ENCODE results near the gene HNRNPK. TPM values are rescaled to one million over a fixed set of nuclear protein-coding genes. Genes with fewer than 3 reads are reported as not detected.

The HNRNPK gene
- total RNA-seq, 4 donors from 2014 or later, result 315 to 498 (median 411) TPM

DNA sequence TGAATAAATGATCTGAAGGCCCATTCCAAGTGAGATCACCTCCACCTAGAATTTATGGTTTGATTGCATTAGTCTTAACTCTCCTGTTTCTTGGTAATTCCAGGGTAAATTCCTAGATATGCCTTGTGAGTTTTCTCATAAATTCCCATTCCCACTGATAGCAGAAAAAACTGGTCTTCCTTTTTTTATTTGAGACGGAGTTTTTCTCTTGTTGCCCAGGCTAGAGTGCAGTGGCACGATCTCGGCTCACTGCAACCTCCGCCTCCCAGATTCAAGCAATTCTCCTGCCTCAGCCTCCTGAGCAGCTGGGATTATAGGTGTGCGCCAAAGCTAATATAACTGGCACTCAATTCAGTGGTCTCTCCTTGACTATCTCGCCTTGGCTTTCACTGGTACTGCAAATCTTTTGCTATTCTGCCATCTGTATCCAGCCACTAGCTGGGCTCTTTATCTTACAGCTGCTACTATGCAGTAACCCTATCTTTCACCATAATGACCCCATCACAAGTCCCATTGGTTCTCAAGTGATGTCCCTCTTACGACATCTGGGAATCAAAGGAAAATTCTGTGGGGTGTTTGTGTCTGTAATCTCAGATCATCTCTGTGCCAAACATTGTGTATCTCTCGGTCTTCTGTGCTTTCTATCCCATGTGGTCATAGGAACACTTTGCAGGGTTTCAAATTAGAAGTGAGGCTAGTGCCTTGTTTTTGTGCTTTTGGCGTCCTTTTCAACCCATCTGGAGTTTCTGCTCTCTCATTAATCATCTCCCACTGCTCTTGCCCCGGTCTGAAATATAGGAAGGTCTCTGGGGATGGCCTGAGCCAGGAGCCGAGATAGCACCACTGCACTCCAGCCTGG is 14.4 kb downstream of the HNRNPK start:
- TF ChIP-seq CTCF (IDR thresholded peaks at IDR 0.05; ENCODE audit: low read depth), result no peak

- TF ChIP-seq CTCF (IDR thresholded peaks at IDR 0.05; ENCODE audit: low read depth), result no peak
These were observed 15.1 kb downstream of the HNRNPK start for GRCh38 chr9:83964973-83965349.

GRCh38 chr9:83962165-83962564 is 17.9 kb downstream of the HNRNPK start:
- no peak for TF ChIP-seq CTCF (IDR thresholded peaks at IDR 0.05; ENCODE audit: low read depth)

- TF ChIP-seq CTCF (IDR thresholded peaks at IDR 0.05; ENCODE audit: low read depth), result no peak
These were observed 19.0 kb downstream of the HNRNPK start for GRCh38 chr9:83960991-83961390.

DNA sequence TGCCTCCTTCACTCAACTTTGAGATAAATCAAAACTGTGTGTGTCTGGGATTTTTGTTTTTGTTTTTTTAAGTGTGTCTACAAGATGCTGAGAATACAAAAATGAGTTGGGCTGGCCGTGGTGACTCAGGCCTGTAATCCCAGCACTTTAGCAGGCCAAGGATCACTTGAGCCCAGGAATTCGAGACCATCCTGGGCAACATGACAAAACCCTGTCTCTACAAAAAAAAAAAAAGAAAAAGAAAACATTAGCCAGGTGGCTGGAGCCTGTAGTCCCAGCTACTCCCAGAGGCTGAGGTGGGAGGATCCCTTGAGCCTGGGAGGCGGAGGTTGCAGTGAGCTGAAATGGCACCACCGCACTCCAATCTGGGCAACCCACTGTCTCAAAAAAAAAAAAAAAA is 21.0 kb downstream of the HNRNPK start:
- TF ChIP-seq CTCF (IDR thresholded peaks at IDR 0.05; ENCODE audit: low read depth), result no peak

DNA sequence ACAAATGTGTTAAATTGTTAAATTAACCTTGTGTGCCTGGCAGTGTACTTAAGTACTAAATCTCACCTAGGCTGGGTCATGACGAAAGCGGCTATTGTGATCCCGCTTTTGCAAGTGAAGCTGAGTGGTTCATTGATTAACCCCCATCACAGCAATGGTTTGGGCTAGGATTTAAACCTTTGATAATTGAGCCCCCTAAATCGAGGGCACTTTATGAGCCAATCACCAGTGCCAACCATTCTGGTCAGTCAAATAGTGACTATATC is 22.8 kb downstream of the HNRNPK start:
- TF ChIP-seq CTCF (IDR thresholded peaks at IDR 0.05; ENCODE audit: low read depth), result no peak

- TF ChIP-seq CTCF (IDR thresholded peaks at IDR 0.05; ENCODE audit: low read depth), result no peak
These were observed 23.4 kb downstream of the HNRNPK start for GRCh38 chr9:83956436-83957247.
